ENCODE results near the gene KCNQ1.

KCNQ1 gene

GRCh38 chr11:2821891-2822290 is 377.1 kb downstream of the KCNQ1 start:
- DNase-seq (ENCODE audit: low read depth): no peak
- TF ChIP-seq CTCF (IDR thresholded peaks at IDR 0.05; ENCODE audit: control insufficient read depth, insufficient read depth, low read depth, low read length, missing control alignments): no peak
- no peak overlapping the region for H3K4me3 ChIP-seq (ENCODE audit: control insufficient read depth, low read depth, low read length)

GRCh38 chr11:2824851-2825250 is 380.0 kb downstream of the KCNQ1 start:
- no peak for TF ChIP-seq CTCF (IDR thresholded peaks at IDR 0.05; ENCODE audit: control insufficient read depth, insufficient read depth, low read depth, low read length, missing control alignments)
- no peak overlapping the region for H3K4me3 ChIP-seq (ENCODE audit: control insufficient read depth, low read depth, low read length)
- DNase-seq (ENCODE audit: low read depth): no peak

GRCh38 chr11:2825261-2825888 is 380.6 kb downstream of the KCNQ1 start:
- DNase-seq (ENCODE audit: low read depth): peak; percentile 48
- peak overlapping the region; percentile 22 for H3K4me3 ChIP-seq (ENCODE audit: control insufficient read depth, low read depth, low read length)
- peak; percentile 31 for TF ChIP-seq CTCF (IDR thresholded peaks at IDR 0.05; ENCODE audit: control insufficient read depth, insufficient read depth, low read depth, low read length, missing control alignments)

GRCh38 chr11:2825889-2826678 is 381.3 kb downstream of the KCNQ1 start:
- no peak for TF ChIP-seq CTCF (IDR thresholded peaks at IDR 0.05; ENCODE audit: control insufficient read depth, insufficient read depth, low read depth, low read length, missing control alignments)
- peak overlapping the region; percentile 22 for H3K4me3 ChIP-seq (ENCODE audit: control insufficient read depth, low read depth, low read length)
- DNase-seq (ENCODE audit: low read depth): peak; percentile 92

- DNase-seq (ENCODE audit: low read depth): no peak
- no peak for TF ChIP-seq CTCF (IDR thresholded peaks at IDR 0.05; ENCODE audit: control insufficient read depth, insufficient read depth, low read depth, low read length, missing control alignments)
- no peak overlapping the region for H3K4me3 ChIP-seq (ENCODE audit: control insufficient read depth, low read depth, low read length)
Observed at GRCh38 chr11:2826679-2827056, 381.9 kb downstream of the KCNQ1 start.

- DNase-seq (ENCODE audit: low read depth): no peak
- no peak for TF ChIP-seq CTCF (IDR thresholded peaks at IDR 0.05; ENCODE audit: control insufficient read depth, insufficient read depth, low read depth, low read length, missing control alignments)
- H3K4me3 ChIP-seq (ENCODE audit: control insufficient read depth, low read depth, low read length): no peak overlapping the region
Observed at GRCh38 chr11:2827256-2827655, 382.4 kb downstream of the KCNQ1 start.
